Esophagus muscularis mucosa (tissue), 4 donors: Measurements from ENCODE around the gene NOD1. TPM values are rescaled to one million over a fixed set of nuclear protein-coding genes. Genes with fewer than 3 reads are reported as not detected.
"Not testable (repeated sequence)": the region's sequence is repeated elsewhere in the genome, so short reads cannot be mapped to it uniquely, and the experiment has no call there.

ENCODE experiments used
- DNase-seq: peaks from one replicate; pipeline ENCODE4 v3.0.0-alpha.2; 2017; ENCODE audit errors: extremely low spot score
- H3K27ac ChIP-seq, 4 donors: fragments of 200-600 bp; sonication (generic); replicated peaks in 1 of 4; 1 replicate in 3 of 4; 2 replicates in 1 of 4; pipeline ENCODE4 v1.5.1; 2016 to 2019; ENCODE audit warnings: mild to moderate bottlenecking in 1 of 4
- H3K27me3 ChIP-seq, 4 donors: fragments of 200-600 bp; sonication (generic); one replicate each; pipeline versions ENCODE4 v1.5.1 to v1.6.0; 2016 to 2019
- H3K36me3 ChIP-seq, 4 donors: fragments of 200-600 bp; sonication (generic); one replicate each; pipeline ENCODE4 v1.5.1; 2016 to 2019
- H3K4me1 ChIP-seq, 4 donors: fragments of 200-600 bp; sonication (generic); one replicate each; pipeline ENCODE4 v1.5.1; 2016 to 2019
- H3K4me3 ChIP-seq, 4 donors: fragments of 200-600 bp; sonication (generic); 1 replicate in 2 of 4; 2 replicates in 2 of 4; pipeline ENCODE4 v1.5.1; 2016 to 2019; ENCODE audit warnings: mild to moderate bottlenecking in 4 of 4, moderate library complexity in 1 of 4
- H3K9me3 ChIP-seq, 4 donors: fragments of 200-600 bp; sonication (generic); 1 replicate in 3 of 4; 2 replicates in 1 of 4; pipeline ENCODE4 v1.5.1; 2016 to 2019
- EP300 ChIP-seq: sonication (generic); formaldehyde crosslinking; IDR thresholded peaks from one replicate; pipeline ENCODE4 v1.6.1; 2017; ENCODE audit warnings: antibody characterized with exemption
- POLR2A ChIP-seq: fragments of 450-650 bp; IDR thresholded peaks from one replicate; pipeline ENCODE4 v1.6.1; 2017; ENCODE audit warnings: antibody characterized with exemption, moderate library complexity, mild to moderate bottlenecking, low read depth
- POLR2AphosphoS5 ChIP-seq, 2 donors: sonication (generic); formaldehyde crosslinking; IDR thresholded peaks; one replicate each; pipeline ENCODE4 v1.6.1; 2017; ENCODE audit warnings: antibody characterized with exemption in 2 of 2
- WGBS: methylation state at CpG from one replicate; pipeline ENCODE4 v1.1.5; 2018; 5-methylcytosine and 5-hydroxymethylcytosine counted together
- intact Hi-C: fragments of 100-400 bp; cut with DNase I; formaldehyde crosslinking; loops from one replicate; pipeline ENCODE4 v1.15.1; 2023
- total RNA-seq, 4 donors: library from RNA; depleted of rRNA; stranded (reverse); fragments of >200 nt; gene quantifications; one replicate each; pipeline versions ENCODE4 v1.1.0 to v1.2.1, GENCODE V29; 2016
- TF ChIP-seq, protein P1 (sequence below), 3 experiments: fragments of 200-600 bp in 2 of 3; fragments of 450-650 bp in 1 of 3; sonication (generic) in 2 of 3; IDR thresholded peaks; one replicate each; pipeline ENCODE4 v1.5.1; 2017 to 2019; ENCODE audit warnings: antibody characterized with exemption in 3 of 3, mild to moderate bottlenecking in 2 of 3, moderate library complexity in 1 of 3

The NOD1 gene
- total RNA-seq, 4 donors from 2014 or later = 11.6 to 22.0 (median 13.0) TPM

DNA sequence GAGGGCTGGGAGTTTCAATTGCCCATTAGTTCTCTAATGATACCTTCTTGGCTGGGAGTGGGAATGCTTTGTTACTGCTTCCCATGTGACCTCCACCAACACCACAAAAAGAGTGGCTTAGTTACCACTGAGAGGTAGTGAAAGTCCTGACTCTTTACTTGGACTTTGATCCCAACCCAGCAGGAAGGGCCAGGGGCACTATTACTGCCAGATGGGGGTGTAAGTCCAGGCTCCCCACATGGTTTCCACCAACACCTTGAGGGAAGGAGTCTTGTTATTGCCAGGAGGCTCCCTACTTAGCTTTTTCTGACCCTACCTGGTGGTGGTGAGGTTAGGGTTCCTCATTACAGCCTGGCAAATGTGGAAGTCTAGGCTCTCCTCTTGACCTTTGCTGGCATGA lies 14.6 kb upstream of the NOD1 start:
- Histone ChIP-seq H3K27ac (no peak overlapping the region), H3K4me3 (no peak overlapping the region), H3K27me3 (no peaks in the 10 kb centered on the region), H3K9me3 (peaks cover 0 to 9% (median 7%) of the 10 kb centered on the region in 4 donors), H3K4me1 (no peaks in the 10 kb centered on the region), H3K36me3 (peaks cover 0 to 16% (median 5%) of the 10 kb centered on the region in 4 donors)
- no peak for DNase-seq
- TF ChIP-seq POLR2A = no peak
- TF ChIP-seq, protein P1, sequence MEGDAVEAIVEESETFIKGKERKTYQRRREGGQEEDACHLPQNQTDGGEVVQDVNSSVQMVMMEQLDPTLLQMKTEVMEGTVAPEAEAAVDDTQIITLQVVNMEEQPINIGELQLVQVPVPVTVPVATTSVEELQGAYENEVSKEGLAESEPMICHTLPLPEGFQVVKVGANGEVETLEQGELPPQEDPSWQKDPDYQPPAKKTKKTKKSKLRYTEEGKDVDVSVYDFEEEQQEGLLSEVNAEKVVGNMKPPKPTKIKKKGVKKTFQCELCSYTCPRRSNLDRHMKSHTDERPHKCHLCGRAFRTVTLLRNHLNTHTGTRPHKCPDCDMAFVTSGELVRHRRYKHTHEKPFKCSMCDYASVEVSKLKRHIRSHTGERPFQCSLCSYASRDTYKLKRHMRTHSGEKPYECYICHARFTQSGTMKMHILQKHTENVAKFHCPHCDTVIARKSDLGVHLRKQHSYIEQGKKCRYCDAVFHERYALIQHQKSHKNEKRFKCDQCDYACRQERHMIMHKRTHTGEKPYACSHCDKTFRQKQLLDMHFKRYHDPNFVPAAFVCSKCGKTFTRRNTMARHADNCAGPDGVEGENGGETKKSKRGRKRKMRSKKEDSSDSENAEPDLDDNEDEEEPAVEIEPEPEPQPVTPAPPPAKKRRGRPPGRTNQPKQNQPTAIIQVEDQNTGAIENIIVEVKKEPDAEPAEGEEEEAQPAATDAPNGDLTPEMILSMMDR (IDR thresholded peaks at IDR 0.05) = no peak
- TF ChIP-seq EP300 = no peak
- no peak for TF ChIP-seq POLR2AphosphoS5 (IDR thresholded peaks at IDR 0.05)
- intact Hi-C loops = no loop called here

DNA sequence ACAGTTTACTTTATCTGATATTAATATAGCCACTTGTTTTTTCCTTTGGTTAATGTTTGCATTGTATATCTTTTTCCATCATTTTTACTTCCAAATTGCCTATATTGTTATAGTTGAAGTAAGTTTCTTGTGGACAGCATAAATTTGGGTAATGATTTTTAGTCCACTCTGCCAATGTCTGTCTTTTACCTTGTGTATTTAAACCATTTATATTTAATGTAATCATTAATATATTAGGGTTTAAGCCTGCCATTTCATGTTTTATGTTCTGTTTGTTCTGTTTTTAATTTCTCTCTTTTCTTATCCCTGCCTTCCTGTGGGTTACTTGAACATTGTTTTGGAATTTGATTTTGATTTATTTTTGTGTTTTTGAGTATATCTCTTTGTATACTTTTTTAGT lies 12.8 kb upstream of the NOD1 start:
- H3K4me1 ChIP-seq = no peaks in the 10 kb centered on the region
- H3K4me3 ChIP-seq = no peak overlapping the region
- TF ChIP-seq EP300 = no peak
- TF ChIP-seq POLR2AphosphoS5 (IDR thresholded peaks at IDR 0.05) = no peak
- TF ChIP-seq POLR2A = no peak
- TF ChIP-seq, protein P1 (IDR thresholded peaks at IDR 0.05) = no peak
- intact Hi-C loops = no loop called here
- peaks cover 0 to 3% (median under 1%) of the 10 kb centered on the region in 4 donors for H3K36me3 ChIP-seq
- DNase-seq = no peak
- no peak overlapping the region for H3K27ac ChIP-seq
- peaks cover 0 to 9% (median 7%) of the 10 kb centered on the region in 4 donors for H3K9me3 ChIP-seq
- no peaks in the 10 kb centered on the region for H3K27me3 ChIP-seq

DNA sequence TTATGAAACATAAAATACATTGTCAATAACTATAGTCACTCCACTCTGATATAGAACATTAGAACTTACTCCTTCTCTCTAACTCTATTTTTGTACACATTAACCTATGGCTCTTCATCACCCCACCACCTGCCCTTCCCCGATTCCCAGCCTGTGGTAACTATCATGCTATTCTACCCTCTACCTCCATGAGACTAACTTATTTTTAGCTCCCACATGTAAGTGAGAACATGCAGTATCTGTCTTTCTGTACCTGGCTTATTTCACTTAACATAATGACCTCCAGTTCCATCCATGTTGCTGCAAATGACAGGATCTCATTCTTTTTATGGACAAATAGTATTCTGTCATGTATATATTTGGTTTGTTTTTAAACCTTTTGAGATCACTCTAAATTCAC lies 8.8 kb upstream of the NOD1 start:
- 86% methylated on average over 1 of the region's 1 CpG for WGBS
- no peak for DNase-seq
- Histone ChIP-seq H3K27me3 (no peaks in the 10 kb centered on the region), H3K4me3 (no peak overlapping the region), H3K36me3 (no peaks in the 10 kb centered on the region), H3K4me1 (no peaks in the 10 kb centered on the region), H3K27ac (no peak overlapping the region), H3K9me3 (peaks cover 0 to 9% (median 7%) of the 10 kb centered on the region in 4 donors)
- intact Hi-C loops = no loop called here
- TF ChIP-seq POLR2A (no peak), POLR2AphosphoS5 (IDR thresholded peaks at IDR 0.05) (no peak), EP300 (no peak)
- TF ChIP-seq, protein P1 (IDR thresholded peaks at IDR 0.05) = no peak

GRCh38 chr7:30485667-30486066 lies 7.1 kb upstream of the NOD1 start:
- H3K27ac ChIP-seq = no peak overlapping the region
- 75% methylated on average over 1 of the region's 1 CpG for WGBS
- H3K27me3 ChIP-seq = no peaks in the 10 kb centered on the region
- TF ChIP-seq POLR2A (no peak), EP300 (no peak), POLR2AphosphoS5 (IDR thresholded peaks at IDR 0.05) (no peak)
- TF ChIP-seq, protein P1 (IDR thresholded peaks at IDR 0.05) = no peak
- intact Hi-C loops = no loop called here
- H3K36me3 ChIP-seq = no peaks in the 10 kb centered on the region
- no peak overlapping the region for H3K4me3 ChIP-seq
- H3K4me1 ChIP-seq = no peaks in the 10 kb centered on the region
- no peak for DNase-seq
- no peaks in the 10 kb centered on the region for H3K9me3 ChIP-seq

- H3K4me1 ChIP-seq = peaks cover 24 to 30% (median 28%) of the 10 kb centered on the region in 4 donors
- H3K4me3 ChIP-seq, intact Hi-C loops, DNase-seq, H3K27ac ChIP-seq, H3K9me3 ChIP-seq, H3K36me3 ChIP-seq, H3K27me3 ChIP-seq: not testable (repeated sequence)
- 94% methylated on average over 9 of the region's 9 CpGs for WGBS
These were observed 2.8 kb upstream of the NOD1 start for GRCh38 chr7:30481416-30481815.
